IPS DF 6.9 (cell line): Measurements from ENCODE around the gene FGD6.

ENCODE experiments used
- DNase-seq: peaks from one replicate; pipeline ENCODE4 v3.0.0-alpha.2; 2013; ENCODE audit warnings: low read depth, low spot score
- H3K27ac ChIP-seq: one replicate; pipeline ENCODE4 v1.5.1; 2013; ENCODE audit warnings: low read length, control low read depth
- H3K27me3 ChIP-seq: 2 replicates; pipeline ENCODE4 v1.6.1; 2013; ENCODE audit warnings: mild to moderate bottlenecking, low read length; ENCODE audit not compliant: control insufficient read depth, insufficient read depth
- H3K36me3 ChIP-seq: 2 replicates; pipeline ENCODE4 v1.6.1; 2013; ENCODE audit warnings: low read length; ENCODE audit not compliant: control insufficient read depth, insufficient read depth
- H3K4me1 ChIP-seq: 2 replicates; pipeline ENCODE4 v1.6.1; 2013; ENCODE audit warnings: low read length; ENCODE audit not compliant: control insufficient read depth, insufficient read depth
- H3K4me3 ChIP-seq: 2 replicates; pipeline ENCODE4 v1.5.1; 2013; ENCODE audit warnings: mild to moderate bottlenecking, low read length
- H3K9me3 ChIP-seq: 2 replicates; pipeline ENCODE4 v1.6.1; 2013; ENCODE audit warnings: low read length, inconsistent platforms; ENCODE audit not compliant: control insufficient read depth, insufficient read depth
- WGBS: extraction: QIAGEN DNeasy Blood & Tissue Kit; methylation state at CpG from one replicate; pipeline ENCODE4 v1.1.7; 2013; ENCODE audit warnings: mixed read lengths, missing lambda C conversion rate; ENCODE audit not compliant: insufficient read length, insufficient coverage; 5-methylcytosine and 5-hydroxymethylcytosine counted together

FGD6 gene

DNA sequence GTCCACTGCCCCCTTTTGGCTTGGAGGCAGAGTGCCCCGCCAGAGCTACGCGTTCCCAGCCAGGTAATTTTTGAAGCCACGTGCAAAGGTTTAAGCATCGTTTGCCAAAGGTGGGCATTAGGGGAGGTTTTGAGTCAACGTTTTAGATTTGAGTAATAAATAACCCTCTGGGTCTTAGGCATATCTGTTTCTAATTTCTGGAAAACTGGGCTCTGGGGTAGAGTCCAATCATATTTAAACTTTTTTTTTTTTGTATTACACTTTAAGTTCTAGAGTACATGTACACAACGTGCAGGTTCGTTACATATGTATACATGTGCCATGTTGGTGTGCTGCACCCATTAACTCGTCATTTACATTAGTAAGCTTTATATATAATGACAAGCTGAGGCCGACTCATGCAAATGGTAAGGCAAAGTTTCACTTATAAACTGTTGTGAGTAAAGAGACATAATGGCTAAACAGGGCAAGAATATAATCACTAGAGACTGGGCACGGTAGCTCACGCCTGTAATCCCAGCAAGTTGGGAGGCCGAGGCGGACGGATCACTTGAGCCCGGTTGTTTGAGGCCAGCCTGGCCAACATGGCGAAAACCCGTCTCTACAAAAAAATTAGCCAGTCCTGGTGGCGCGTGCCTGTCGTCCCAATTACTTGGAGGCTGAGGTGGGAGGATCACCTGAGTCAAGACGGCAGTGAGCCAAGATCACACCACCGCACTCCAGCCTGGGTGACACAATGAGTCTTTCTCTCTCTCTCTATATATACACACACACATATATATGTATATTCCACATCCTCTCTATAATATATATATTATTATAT is 143.4 kb downstream of the FGD6 start:
- no peaks in the 10 kb centered on the region for H3K27me3 ChIP-seq
- no peak for DNase-seq
- H3K4me3 ChIP-seq, result no peak overlapping the region; the same call in 1 of the 2 replicates
- H3K4me1 ChIP-seq, result no peaks in the 10 kb centered on the region
- no peaks in the 10 kb centered on the region for H3K9me3 ChIP-seq
- no peak overlapping the region for H3K27ac ChIP-seq
- no CpG with 5 or more reads among the region's 23 CpGs for WGBS
- no peaks in the 10 kb centered on the region for H3K36me3 ChIP-seq

DNA sequence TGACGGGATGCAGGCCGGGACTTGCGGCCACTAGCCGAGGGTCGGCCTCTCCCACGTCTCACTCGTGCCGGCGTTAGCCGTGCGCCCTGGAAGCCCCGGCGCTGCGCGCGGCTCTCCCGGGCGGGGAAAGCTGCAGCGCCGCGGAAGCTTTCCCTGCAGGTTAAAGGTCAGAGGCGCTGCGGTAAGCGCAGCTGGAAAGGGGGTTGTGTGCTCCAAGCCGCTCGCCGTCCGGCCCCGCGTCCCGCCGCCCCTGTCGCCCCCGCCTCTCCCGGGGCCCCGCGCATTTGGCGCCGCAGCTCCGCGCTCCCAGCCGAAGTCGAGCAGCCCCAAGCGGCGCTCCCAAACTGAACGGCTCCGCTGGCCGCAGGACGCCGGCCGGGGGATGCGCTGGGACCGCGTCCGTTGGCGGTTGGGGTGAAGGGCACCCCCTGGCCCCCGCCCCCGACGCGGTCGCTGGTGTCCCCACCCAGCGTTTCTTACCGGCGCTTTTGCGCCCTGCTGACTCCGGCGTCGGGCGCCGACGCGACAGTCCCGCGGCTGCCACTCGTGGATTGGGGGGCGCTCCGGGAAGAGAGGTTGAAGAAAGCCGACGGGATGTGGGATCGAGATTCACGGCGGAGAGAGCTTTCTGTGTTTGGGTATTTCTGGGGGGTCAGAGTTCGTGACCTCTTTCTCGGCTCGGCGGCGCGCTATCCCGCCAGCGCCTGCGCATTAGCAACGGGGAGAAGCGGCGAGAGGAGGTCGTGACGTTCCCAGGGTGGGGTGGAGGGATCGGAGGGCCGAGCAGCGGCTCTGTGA is 144.2 kb downstream of the FGD6 start, which contains the start of gene NR2C1:
Gene NR2C1, minus strand, starts transcription at position 719 of the 798 bp plus-strand sequence. CDS start 6,234 bp downstream, outside the sequence.
- peak; percentile 91 for DNase-seq

DNA sequence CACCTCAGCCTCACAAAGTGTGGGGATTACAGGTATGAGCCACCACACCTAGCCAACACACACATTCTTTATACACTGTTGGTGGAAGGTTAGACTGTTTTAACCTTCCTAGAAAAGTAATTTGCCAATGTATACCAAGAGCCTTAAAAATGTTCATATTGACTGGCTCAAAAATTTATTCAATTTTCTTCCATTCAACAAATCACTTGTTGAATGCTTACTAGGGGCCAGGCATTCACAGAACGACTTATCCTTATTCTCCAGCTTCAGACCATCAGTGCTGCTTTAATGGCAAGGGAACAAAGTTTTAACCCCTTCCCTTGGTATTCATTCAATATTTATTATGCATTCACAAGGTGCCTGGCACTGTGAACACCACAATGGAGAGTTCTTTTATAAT is 146.9 kb downstream of the FGD6 start:
- DNase-seq, result no peak
- H3K9me3 ChIP-seq, result no peaks in the 10 kb centered on the region
- no CpG with 5 or more reads among the region's 1 CpG for WGBS
- H3K4me1 ChIP-seq, result no peaks in the 10 kb centered on the region
- H3K36me3 ChIP-seq, result no peaks in the 10 kb centered on the region
- H3K4me3 ChIP-seq, result no peak overlapping the region
- no peaks in the 10 kb centered on the region for H3K27me3 ChIP-seq
- H3K27ac ChIP-seq, result no peak overlapping the region

More for the DNA sequence above, 144.2 kb downstream of the FGD6 start, which contains the start of gene NR2C1:
- H3K36me3 ChIP-seq, result no peaks in the 10 kb centered on the region
- no peak within 1 kb of the TSS for H3K27ac ChIP-seq
- WGBS, result no CpG with 5 or more reads among the region's 99 CpGs
- no peaks in the 10 kb centered on the region for H3K27me3 ChIP-seq
- H3K9me3 ChIP-seq, result no peaks in the 10 kb centered on the region
- peak within 1 kb of the TSS; percentile 94 for H3K4me3 ChIP-seq
- H3K4me1 ChIP-seq, result no peaks in the 10 kb centered on the region

- Histone ChIP-seq H3K27me3 (no peaks in the 10 kb centered on the region), H3K9me3 (no peaks in the 10 kb centered on the region), H3K4me3 (no peak overlapping the region), H3K4me1 (no peaks in the 10 kb centered on the region), H3K27ac (no peak overlapping the region), H3K36me3 (peaks cover 5% of the 10 kb centered on the region; the same call in 1 of the 2 replicates)
- no peak for DNase-seq
- no CpG with 5 or more reads among the region's 7 CpGs for WGBS
Measured at GRCh38 chr12:95066091-95066855, 151.0 kb downstream of the FGD6 start.

GRCh38 chr12:95060951-95061350 is 156.3 kb downstream of the FGD6 start:
- WGBS, result no CpG with 5 or more reads among the region's 1 CpG
- peaks cover 15% of the 10 kb centered on the region for H3K36me3 ChIP-seq
- H3K27me3 ChIP-seq, result no peaks in the 10 kb centered on the region
- H3K27ac ChIP-seq, result no peak overlapping the region
- no peak for DNase-seq
- no peaks in the 10 kb centered on the region for H3K4me1 ChIP-seq
- no peak overlapping the region for H3K4me3 ChIP-seq
- H3K9me3 ChIP-seq, result no peaks in the 10 kb centered on the region

DNA sequence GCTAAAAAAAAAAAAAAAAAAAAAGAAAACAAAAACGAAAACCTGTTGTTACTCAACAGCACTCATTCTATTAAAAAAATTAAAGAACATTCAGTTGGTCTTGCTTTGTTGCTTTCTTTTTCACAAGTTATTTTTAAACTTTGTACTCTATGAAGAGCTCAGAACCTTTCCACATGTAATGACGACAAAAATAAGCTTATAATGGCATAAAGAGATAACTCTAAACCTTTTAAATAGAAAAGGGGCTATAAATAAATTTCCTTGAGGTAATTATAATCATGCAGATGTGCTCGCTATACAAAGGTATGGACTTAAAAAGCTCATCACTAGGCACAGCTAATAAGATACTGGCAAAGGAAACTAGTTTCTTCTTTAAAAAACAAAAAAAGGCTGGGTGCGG is 157.3 kb downstream of the FGD6 start:
- Histone ChIP-seq H3K4me3 (no peak overlapping the region), H3K27me3 (no peaks in the 10 kb centered on the region), H3K36me3 (peaks cover 18% of the 10 kb centered on the region), H3K4me1 (no peaks in the 10 kb centered on the region), H3K27ac (no peak overlapping the region), H3K9me3 (no peaks in the 10 kb centered on the region)
- DNase-seq, result no peak
- no CpG with 5 or more reads among the region's 4 CpGs for WGBS

- Histone ChIP-seq H3K4me1 (no peaks in the 10 kb centered on the region), H3K9me3 (no peaks in the 10 kb centered on the region), H3K27me3 (no peaks in the 10 kb centered on the region), H3K27ac (no peak overlapping the region), H3K4me3 (no peak overlapping the region), H3K36me3 (peaks cover 18% of the 10 kb centered on the region)
- DNase-seq, result no peak
- no CpG with 5 or more reads among the region's 3 CpGs for WGBS
Measured at GRCh38 chr12:95057424-95057823, 159.8 kb downstream of the FGD6 start.

GRCh38 chr12:95055057-95055456 is 162.2 kb downstream of the FGD6 start:
- Histone ChIP-seq H3K27me3 (no peaks in the 10 kb centered on the region), H3K4me3 (no peak overlapping the region), H3K9me3 (no peaks in the 10 kb centered on the region), H3K4me1 (no peaks in the 10 kb centered on the region), H3K27ac (no peak overlapping the region), H3K36me3 (peaks cover 13% of the 10 kb centered on the region)
- no CpG with 5 or more reads among the region's 2 CpGs for WGBS
- no peak for DNase-seq

DNA sequence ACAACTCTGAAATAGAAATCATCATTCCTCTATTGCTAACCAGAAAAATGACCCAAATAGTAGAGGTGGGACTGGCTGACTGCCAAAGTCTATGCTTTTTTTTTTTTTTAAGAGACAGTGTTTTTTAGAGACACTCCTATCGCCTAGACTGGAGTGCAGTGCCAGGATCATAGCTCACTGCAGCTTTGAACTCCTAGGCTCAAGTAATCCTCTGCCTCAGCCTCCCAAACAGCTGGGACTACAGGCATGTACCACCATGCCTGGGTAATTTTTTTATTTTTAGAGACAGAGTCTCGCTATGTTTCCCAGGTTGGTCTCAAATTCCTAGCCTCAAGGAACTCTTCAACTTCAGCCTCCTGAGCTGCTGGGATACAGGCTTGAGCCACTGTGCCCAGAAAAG is 163.1 kb downstream of the FGD6 start:
- DNase-seq, result no peak
- H3K9me3 ChIP-seq, result no peaks in the 10 kb centered on the region
- no peak overlapping the region for H3K4me3 ChIP-seq
- H3K36me3 ChIP-seq, result peaks cover 10% of the 10 kb centered on the region; the same call in 1 of the 2 replicates
- no peak overlapping the region for H3K27ac ChIP-seq
- H3K4me1 ChIP-seq, result no peaks in the 10 kb centered on the region
- WGBS, result no CpG with 5 or more reads among the region's 2 CpGs
- H3K27me3 ChIP-seq, result no peaks in the 10 kb centered on the region

DNA sequence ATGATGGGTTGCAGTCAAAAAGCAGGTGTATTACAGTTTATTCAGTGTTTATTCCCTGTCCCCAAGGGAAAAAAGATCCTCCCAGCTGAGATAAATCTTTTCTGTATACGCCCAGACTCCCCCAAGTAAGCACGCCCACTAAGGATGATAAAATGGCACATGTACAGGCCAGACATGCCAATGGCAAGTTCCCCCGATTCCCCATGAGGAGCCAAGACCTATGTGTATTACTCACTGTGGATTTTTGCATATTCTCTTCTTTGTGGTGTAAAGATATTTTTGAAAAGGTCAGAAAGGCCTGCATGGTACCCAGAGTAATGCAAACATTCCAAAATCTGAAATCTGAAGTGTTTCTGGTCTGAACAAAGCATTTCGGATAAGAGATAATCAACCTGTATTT is 166.0 kb downstream of the FGD6 start:
- no peak for DNase-seq
- WGBS, result no CpG with 5 or more reads among the region's 4 CpGs
- Histone ChIP-seq H3K27me3 (no peaks in the 10 kb centered on the region), H3K36me3 (peaks cover 9% of the 10 kb centered on the region; the same call in 1 of the 2 replicates), H3K4me1 (no peaks in the 10 kb centered on the region), H3K27ac (no peak overlapping the region), H3K9me3 (no peaks in the 10 kb centered on the region), H3K4me3 (no peak overlapping the region)
